HEK293 (cell line): ENCODE results near the gene RNF19B.
A peak's percentile ranks its signal among the peaks of the same experiment; 100 is the strongest.

Experiments
- GLI4 ChIP-seq: fragments of 450-650 bp; formaldehyde crosslinking; IDR thresholded peaks from 2 replicates; pipeline ENCODE4 v1.5.1; 2016; ENCODE audit warnings: missing biosample characterization, missing genetic modification characterization
- KLF16 ChIP-seq: fragments of 450-650 bp; formaldehyde crosslinking; IDR thresholded peaks from 2 replicates; pipeline ENCODE4 v1.5.1; 2017; ENCODE audit warnings: missing biosample characterization, missing genetic modification characterization
- KLF9 ChIP-seq: fragments of 450-650 bp; formaldehyde crosslinking; IDR thresholded peaks from 2 replicates; pipeline ENCODE4 v1.5.1; 2016; ENCODE audit warnings: missing biosample characterization, missing genetic modification characterization, low read depth
- SP3 ChIP-seq: fragments of 450-650 bp; formaldehyde crosslinking; IDR thresholded peaks from 2 replicates; pipeline ENCODE4 v1.5.1; 2016; ENCODE audit warnings: missing biosample characterization, missing genetic modification characterization
- SP7 ChIP-seq: fragments of 450-650 bp; formaldehyde crosslinking; IDR thresholded peaks from 2 replicates; pipeline ENCODE4 v1.5.1; 2016; ENCODE audit warnings: missing biosample characterization, missing genetic modification characterization
- WT1 ChIP-seq: fragments of 450-650 bp; formaldehyde crosslinking; IDR thresholded peaks from 2 replicates; pipeline ENCODE4 v1.5.1; 2016; ENCODE audit warnings: missing biosample characterization, missing genetic modification characterization
- YY2 ChIP-seq: fragments of 450-650 bp; formaldehyde crosslinking; IDR thresholded peaks from 2 replicates; pipeline ENCODE4 v1.5.1; 2016; ENCODE audit warnings: missing biosample characterization, missing genetic modification characterization
- ZBTB1 ChIP-seq: fragments of 450-650 bp; formaldehyde crosslinking; IDR thresholded peaks from 2 replicates; pipeline ENCODE4 v1.5.1; 2016; ENCODE audit warnings: missing biosample characterization, missing genetic modification characterization
- ZEB2 ChIP-seq: fragments of 450-650 bp; formaldehyde crosslinking; IDR thresholded peaks from 2 replicates; pipeline ENCODE4 v1.5.1; 2016; ENCODE audit warnings: missing biosample characterization, missing genetic modification characterization
- ZFHX2 ChIP-seq: fragments of 450-650 bp; formaldehyde crosslinking; conservative IDR thresholded peaks from 2 replicates; pipeline ENCODE4 v1.5.1; 2016; ENCODE audit warnings: missing biosample characterization, missing genetic modification characterization
- ZNF138 ChIP-seq: fragments of 450-650 bp; formaldehyde crosslinking; IDR thresholded peaks from 2 replicates; pipeline ENCODE4 v1.5.1; 2016; ENCODE audit warnings: missing biosample characterization, missing genetic modification characterization, borderline replicate concordance
- ZNF184 ChIP-seq: fragments of 450-650 bp; IDR thresholded peaks from 2 replicates; pipeline ENCODE4 v1.5.1; 2018; ENCODE audit warnings: missing biosample characterization, mild to moderate bottlenecking, missing genetic modification characterization
- ZNF239 ChIP-seq: fragments of 450-650 bp; formaldehyde crosslinking; IDR thresholded peaks from 2 replicates; pipeline ENCODE4 v1.5.1; 2016; ENCODE audit warnings: missing biosample characterization, missing genetic modification characterization
- ZNF274 ChIP-seq, 2 experiments: fragments of 200-500 bp in 1 of 2; fragments of 450-650 bp in 1 of 2; sonication (Bioruptor generic) in 1 of 2; formaldehyde crosslinking in 1 of 2; IDR thresholded peaks; 2 replicates each; pipeline versions ENCODE4 v1.5.1 to v1.6.1; 2014 to 2016; ENCODE audit warnings: borderline replicate concordance in 1 of 2, inconsistent platforms in 1 of 2, low read length in 1 of 2, missing biosample characterization in 1 of 2, missing genetic modification characterization in 1 of 2
- ZNF292 ChIP-seq: fragments of 450-650 bp; formaldehyde crosslinking; IDR thresholded peaks from 2 replicates; pipeline ENCODE4 v1.5.1; 2016; ENCODE audit warnings: low read depth, missing biosample characterization, missing genetic modification characterization, borderline replicate concordance
- ZNF561 ChIP-seq: fragments of 450-650 bp; IDR thresholded peaks from 2 replicates; pipeline ENCODE4 v1.5.1; 2018; ENCODE audit warnings: missing biosample characterization, missing genetic modification characterization, borderline replicate concordance
- ZNF624 ChIP-seq: fragments of 450-650 bp; formaldehyde crosslinking; IDR thresholded peaks from 2 replicates; pipeline ENCODE4 v1.5.1; 2017; ENCODE audit warnings: missing biosample characterization, missing genetic modification characterization
- ZNF701 ChIP-seq: fragments of 450-650 bp; formaldehyde crosslinking; IDR thresholded peaks from 2 replicates; pipeline ENCODE4 v1.5.1; 2016; ENCODE audit warnings: missing biosample characterization, missing genetic modification characterization
- ZNF76 ChIP-seq: fragments of 450-650 bp; formaldehyde crosslinking; IDR thresholded peaks from 2 replicates; pipeline ENCODE4; 2016; ENCODE audit warnings: low read depth, missing biosample characterization, missing genetic modification characterization, borderline replicate concordance
- ZNF776 ChIP-seq: fragments of 450-650 bp; formaldehyde crosslinking; IDR thresholded peaks from 2 replicates; pipeline ENCODE4 v1.5.0; 2017; ENCODE audit warnings: missing biosample characterization, missing genetic modification characterization, borderline replicate concordance
- ZNF777 ChIP-seq: fragments of 450-650 bp; formaldehyde crosslinking; IDR thresholded peaks from 2 replicates; pipeline ENCODE4 v1.5.1; 2017; ENCODE audit warnings: missing biosample characterization, missing genetic modification characterization, borderline replicate concordance
- ZNF837 ChIP-seq: fragments of 450-650 bp; formaldehyde crosslinking; IDR thresholded peaks from 2 replicates; pipeline ENCODE4 v1.5.1; 2016; ENCODE audit warnings: missing biosample characterization, missing genetic modification characterization
- TF ChIP-seq, protein P1 (sequence below): fragments of 450-650 bp; formaldehyde crosslinking; IDR thresholded peaks from 2 replicates; pipeline ENCODE4 v1.5.1; 2016; ENCODE audit warnings: missing biosample characterization, missing genetic modification characterization
- TF ChIP-seq, protein P2 (sequence below): fragments of 450-650 bp; formaldehyde crosslinking; IDR thresholded peaks from 2 replicates; pipeline ENCODE4 v1.5.0; 2017; ENCODE audit warnings: missing biosample characterization, missing genetic modification characterization, borderline replicate concordance
- TF ChIP-seq, protein P3 (sequence below): fragments of 450-650 bp; formaldehyde crosslinking; IDR thresholded peaks from 2 replicates; pipeline ENCODE4 v1.5.1; 2016; ENCODE audit warnings: missing biosample characterization, missing genetic modification characterization
- TF ChIP-seq, protein P4 (sequence below): fragments of 450-650 bp; formaldehyde crosslinking; optimal IDR thresholded peaks from 2 replicates; pipeline ENCODE3; 2016; ENCODE audit warnings: missing biosample characterization, mild to moderate bottlenecking, missing genetic modification characterization
- TF ChIP-seq, protein P5 (sequence below): IDR thresholded peaks from 2 replicates; pipeline ENCODE4 v1.6.1; 2011; ENCODE audit warnings: mild to moderate bottlenecking, low read depth, low read length, borderline replicate concordance
- TF ChIP-seq, protein P6 (sequence below): fragments of 450-650 bp; formaldehyde crosslinking; IDR thresholded peaks from 2 replicates; pipeline ENCODE4 v1.5.1; 2016; ENCODE audit warnings: missing biosample characterization, missing genetic modification characterization

RNF19B gene

DNA sequence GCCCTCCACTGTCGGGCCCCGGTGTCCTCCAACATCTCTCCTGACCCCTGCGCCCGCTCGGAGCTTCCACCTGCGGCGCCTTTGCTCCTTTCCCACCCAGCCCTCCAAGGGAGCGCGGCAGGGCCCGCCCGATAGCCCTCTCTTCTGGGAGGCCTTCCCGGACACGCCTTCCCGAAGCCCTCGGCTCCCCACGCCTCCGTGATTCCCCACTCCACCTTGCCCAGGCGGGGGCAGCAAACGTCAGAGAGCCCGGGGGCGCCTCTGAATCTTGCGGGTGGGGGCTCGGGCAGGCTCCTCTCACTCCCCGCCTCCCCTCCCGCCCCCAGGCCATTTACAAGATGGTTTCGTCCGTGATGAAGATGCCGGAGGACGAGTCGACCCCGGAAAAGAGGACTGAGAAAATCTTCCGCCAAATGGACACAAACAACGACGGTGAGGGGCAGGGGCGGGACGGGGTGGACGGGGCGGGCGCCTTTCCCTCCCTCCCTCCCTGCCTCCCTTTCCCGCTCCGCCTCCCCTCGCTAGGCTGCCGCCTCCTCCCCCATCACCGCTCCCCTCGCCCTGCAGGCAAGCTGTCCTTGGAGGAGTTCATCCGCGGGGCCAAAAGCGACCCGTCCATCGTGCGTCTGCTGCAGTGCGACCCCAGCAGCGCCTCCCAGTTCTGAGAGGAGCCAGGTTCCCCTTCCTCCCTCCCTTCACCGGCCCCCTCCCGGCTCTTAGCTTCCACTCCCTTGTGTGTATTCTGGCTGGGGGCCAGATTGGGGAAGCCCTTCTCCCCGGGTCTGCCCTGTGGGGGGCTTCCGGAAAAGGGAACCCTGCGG, 71.2 kb downstream of the RNF19B start (continued):
- TF ChIP-seq ZNF184, result no peak
- TF ChIP-seq, protein P1, sequence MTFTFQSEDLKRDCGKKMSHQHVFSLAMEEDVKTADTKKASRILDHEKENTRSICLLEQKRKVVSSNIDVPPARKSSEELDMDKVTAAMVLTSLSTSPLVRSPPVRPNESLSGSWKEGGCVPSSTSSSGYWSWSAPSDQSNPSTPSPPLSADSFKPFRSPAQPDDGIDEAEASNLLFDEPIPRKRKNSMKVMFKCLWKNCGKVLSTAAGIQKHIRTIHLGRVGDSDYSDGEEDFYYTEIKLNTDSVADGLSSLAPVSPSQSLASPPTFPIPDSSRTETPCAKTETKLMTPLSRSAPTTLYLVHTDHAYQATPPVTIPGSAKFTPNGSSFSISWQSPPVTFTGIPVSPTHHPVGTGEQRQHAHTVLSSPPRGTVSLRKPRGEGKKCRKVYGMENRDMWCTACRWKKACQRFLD, result no peak
- TF ChIP-seq, protein P2, sequence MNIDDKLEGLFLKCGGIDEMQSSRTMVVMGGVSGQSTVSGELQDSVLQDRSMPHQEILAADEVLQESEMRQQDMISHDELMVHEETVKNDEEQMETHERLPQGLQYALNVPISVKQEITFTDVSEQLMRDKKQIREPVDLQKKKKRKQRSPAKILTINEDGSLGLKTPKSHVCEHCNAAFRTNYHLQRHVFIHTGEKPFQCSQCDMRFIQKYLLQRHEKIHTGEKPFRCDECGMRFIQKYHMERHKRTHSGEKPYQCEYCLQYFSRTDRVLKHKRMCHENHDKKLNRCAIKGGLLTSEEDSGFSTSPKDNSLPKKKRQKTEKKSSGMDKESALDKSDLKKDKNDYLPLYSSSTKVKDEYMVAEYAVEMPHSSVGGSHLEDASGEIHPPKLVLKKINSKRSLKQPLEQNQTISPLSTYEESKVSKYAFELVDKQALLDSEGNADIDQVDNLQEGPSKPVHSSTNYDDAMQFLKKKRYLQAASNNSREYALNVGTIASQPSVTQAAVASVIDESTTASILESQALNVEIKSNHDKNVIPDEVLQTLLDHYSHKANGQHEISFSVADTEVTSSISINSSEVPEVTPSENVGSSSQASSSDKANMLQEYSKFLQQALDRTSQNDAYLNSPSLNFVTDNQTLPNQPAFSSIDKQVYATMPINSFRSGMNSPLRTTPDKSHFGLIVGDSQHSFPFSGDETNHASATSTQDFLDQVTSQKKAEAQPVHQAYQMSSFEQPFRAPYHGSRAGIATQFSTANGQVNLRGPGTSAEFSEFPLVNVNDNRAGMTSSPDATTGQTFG (tag by site-specific recombination), result no peak
- peak; percentile 34; the same call in 1 of the 2 replicates for TF ChIP-seq SP7
- TF ChIP-seq ZNF777 (tag by site-specific recombination), result 0 out of 2 replicates have a peak, but pooled peaks have one; percentile 43
- no peak for TF ChIP-seq ZNF138 (tag by site-specific recombination)
- no peak for TF ChIP-seq ZNF292 (tag by site-specific recombination)
- no peak for TF ChIP-seq KLF16 (tag by site-specific recombination)
- TF ChIP-seq, protein P3, sequence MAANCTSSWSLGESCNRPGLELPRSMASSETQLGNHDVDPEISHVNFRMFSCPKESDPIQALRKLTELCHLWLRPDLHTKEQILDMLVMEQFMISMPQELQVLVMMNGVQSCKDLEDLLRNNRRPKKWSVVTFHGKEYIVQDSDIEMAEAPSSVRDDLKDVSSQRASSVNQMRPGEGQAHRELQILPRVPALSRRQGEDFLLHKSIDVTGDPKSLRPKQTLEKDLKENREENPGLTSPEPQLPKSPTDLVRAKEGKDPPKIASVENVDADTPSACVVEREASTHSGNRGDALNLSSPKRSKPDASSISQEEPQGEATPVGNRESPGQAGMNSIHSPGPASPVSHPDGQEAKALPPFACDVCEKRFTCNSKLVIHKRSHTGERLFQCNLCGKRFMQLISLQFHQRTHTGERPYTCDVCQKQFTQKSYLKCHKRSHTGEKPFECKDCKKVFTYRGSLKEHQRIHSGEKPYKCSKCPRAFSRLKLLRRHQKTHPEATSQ, result no peak
- peak; percentile 66; the same call in 1 of the 2 replicates for TF ChIP-seq ZNF76 (tag by site-specific recombination)
- TF ChIP-seq, protein P4, sequence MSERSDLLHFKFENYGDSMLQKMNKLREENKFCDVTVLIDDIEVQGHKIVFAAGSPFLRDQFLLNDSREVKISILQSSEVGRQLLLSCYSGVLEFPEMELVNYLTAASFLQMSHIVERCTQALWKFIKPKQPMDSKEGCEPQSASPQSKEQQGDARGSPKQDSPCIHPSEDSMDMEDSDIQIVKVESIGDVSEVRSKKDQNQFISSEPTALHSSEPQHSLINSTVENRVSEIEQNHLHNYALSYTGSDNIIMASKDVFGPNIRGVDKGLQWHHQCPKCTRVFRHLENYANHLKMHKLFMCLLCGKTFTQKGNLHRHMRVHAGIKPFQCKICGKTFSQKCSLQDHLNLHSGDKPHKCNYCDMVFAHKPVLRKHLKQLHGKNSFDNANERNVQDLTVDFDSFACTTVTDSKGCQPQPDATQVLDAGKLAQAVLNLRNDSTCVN (tag by site-specific recombination), result peak; percentile 48
- TF ChIP-seq ZFHX2 (tag by site-specific recombination), result peak; percentile 83
- TF ChIP-seq ZNF776 (tag by site-specific recombination), result no peak
- TF ChIP-seq ZNF624 (tag by site-specific recombination), result no peak
- TF ChIP-seq, protein P5, sequence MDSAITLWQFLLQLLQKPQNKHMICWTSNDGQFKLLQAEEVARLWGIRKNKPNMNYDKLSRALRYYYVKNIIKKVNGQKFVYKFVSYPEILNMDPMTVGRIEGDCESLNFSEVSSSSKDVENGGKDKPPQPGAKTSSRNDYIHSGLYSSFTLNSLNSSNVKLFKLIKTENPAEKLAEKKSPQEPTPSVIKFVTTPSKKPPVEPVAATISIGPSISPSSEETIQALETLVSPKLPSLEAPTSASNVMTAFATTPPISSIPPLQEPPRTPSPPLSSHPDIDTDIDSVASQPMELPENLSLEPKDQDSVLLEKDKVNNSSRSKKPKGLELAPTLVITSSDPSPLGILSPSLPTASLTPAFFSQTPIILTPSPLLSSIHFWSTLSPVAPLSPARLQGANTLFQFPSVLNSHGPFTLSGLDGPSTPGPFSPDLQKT, result no peak
- TF ChIP-seq SP3 (tag by site-specific recombination), result peak; percentile 73
- no peak for TF ChIP-seq YY2 (tag by site-specific recombination)
- no peak for TF ChIP-seq ZNF274 (IDR thresholded peaks at IDR 0.05; ENCODE audit: low read length)
- TF ChIP-seq ZNF274 (tag by site-specific recombination; IDR thresholded peaks at IDR 0.05; ENCODE audit: borderline replicate concordance), result no peak
- no peak for TF ChIP-seq ZBTB1 (tag by site-specific recombination)
- TF ChIP-seq, protein P6, sequence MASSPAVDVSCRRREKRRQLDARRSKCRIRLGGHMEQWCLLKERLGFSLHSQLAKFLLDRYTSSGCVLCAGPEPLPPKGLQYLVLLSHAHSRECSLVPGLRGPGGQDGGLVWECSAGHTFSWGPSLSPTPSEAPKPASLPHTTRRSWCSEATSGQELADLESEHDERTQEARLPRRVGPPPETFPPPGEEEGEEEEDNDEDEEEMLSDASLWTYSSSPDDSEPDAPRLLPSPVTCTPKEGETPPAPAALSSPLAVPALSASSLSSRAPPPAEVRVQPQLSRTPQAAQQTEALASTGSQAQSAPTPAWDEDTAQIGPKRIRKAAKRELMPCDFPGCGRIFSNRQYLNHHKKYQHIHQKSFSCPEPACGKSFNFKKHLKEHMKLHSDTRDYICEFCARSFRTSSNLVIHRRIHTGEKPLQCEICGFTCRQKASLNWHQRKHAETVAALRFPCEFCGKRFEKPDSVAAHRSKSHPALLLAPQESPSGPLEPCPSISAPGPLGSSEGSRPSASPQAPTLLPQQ (tag by site-specific recombination), result 0 out of 2 replicates have a peak, but pooled peaks have one; percentile 39
- no peak for TF ChIP-seq ZNF701 (tag by site-specific recombination)
- TF ChIP-seq ZNF837 (tag by site-specific recombination), result no peak
- TF ChIP-seq GLI4 (tag by site-specific recombination), result no peak
- TF ChIP-seq ZNF561, result no peak
- no peak for TF ChIP-seq ZNF239 (tag by site-specific recombination)
- peak; percentile 86 for TF ChIP-seq WT1 (tag by site-specific recombination)
- no peak for TF ChIP-seq KLF9 (tag by site-specific recombination)
- TF ChIP-seq ZEB2 (tag by site-specific recombination), result peak; percentile 50; the same call in 1 of the 2 replicates
